Astrocyte of the hippocampus (primary cell): ENCODE measurements around the gene UBE3B.
"Not testable (repeated sequence)": the region's sequence is repeated elsewhere in the genome, so short reads cannot be mapped to it uniquely, and the experiment has no call there.

ENCODE experiments used
- DNase-seq: peaks from one replicate; pipeline ENCODE4 v3.0.0; 2011; ENCODE audit warnings: low read depth, low spot score

The UBE3B gene

DNA sequence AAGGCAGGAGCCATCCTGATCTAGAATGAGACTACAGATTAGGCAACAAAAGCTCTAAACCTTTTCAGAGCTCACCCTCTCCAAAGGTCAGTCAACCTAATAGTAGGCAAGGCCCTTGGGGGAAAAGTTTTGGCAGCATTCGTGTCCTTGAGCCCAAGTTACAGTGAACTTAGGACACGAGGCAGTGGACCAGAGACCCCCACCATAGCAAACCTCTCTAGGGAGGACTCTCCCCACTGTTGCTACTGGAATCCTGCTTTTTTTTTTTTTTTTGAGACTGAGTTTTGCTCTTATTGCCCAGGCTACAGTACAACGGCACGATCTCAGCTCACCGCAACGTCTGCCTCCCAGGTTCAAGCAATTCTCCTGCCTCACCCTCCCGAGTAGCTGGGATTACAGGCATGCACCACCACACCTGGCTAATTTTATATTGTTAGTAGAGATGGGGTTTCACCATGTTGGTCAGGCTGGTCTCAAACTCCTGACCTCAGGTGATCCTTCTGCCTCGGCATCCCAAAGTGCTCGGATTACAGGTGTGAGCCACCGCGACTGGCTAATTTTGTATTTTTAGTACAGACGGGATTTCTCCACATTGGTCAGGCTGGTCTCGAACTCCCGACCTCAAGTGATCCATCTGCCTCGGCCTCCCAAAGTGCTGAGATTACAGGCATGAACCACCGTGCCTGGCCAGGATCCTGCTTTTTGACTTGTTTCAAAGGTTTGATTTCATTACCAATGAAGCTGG, 3.7 kb upstream of the UBE3B start:
- not testable (repeated sequence) for DNase-seq

DNA sequence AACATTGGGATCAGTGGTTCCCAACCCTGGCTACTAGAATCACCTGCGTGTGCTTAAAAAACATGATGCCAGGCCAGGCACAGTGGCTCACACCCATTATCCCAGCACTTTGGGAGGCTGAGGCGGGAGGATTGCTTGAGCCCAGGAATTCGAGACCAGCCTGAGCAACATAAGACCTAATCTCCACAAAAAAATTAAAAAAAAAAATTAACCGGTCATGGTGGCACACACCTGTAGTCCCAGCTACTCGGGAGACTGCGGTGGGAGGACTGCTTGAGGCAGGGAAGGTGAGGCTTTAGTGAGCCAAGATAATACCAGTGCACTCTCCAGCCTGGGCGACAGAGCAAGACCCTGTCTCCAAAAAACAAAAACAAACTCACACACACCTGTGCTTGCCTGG, 2.3 kb upstream of the UBE3B start:
- no peak for DNase-seq

DNA sequence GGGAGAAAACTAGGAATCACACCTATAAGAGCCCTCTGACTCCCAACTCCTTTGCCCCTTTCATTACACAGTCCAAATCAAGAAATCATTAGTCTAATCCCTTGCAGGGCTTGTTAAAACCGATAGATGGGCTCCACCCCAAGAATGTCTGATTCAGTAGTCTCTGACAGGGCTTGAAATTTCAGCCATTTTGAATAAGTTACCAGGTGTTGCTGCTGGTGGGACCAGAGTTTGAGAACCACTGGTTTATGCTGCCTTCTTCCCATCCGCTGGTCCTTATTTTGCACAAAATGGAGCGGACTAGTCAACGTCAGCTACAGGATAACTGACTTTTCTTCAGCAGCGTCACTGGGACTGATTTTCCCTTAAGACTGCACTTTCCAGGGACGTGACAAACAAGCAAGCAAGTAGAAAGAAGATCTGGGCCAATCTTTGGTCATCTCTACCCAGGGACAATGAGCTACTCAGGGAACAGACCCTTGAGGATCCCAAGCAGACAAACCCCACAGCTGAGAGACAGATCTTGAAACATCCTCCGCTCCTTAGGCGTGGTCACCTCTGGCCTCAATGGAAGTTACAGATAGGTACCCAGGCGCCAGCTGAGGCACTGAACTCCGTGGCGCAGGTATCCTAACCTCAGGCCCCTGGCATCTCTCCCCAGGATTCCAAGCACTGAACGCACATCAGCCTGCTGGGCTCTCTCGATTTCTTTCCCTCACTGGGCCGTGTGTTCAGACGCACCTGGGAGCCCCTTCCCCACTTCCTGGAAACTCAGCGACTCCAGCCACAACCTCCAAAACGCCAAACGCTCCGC, 1.2 kb upstream of the UBE3B start:
- DNase-seq, result peak; percentile 49

DNA sequence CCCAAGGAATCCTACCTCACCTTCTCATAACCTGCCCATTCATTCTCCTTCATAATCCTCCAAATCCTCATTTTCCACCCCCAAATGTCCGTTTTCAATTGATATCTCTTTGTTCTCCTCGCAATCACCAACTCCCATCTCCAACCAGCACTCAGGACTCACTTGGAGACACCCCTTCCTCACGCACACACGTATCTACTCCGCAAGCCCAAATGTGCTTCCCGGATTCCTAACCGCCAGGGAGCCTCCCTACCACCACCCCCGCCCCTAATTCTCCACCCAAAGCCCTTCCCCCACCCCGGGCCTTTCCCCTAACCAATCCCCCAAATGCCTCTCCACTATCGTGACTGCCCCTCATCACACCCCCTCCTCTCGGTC, 638 bp upstream of the UBE3B start:
- DNase-seq, result no peak

DNA sequence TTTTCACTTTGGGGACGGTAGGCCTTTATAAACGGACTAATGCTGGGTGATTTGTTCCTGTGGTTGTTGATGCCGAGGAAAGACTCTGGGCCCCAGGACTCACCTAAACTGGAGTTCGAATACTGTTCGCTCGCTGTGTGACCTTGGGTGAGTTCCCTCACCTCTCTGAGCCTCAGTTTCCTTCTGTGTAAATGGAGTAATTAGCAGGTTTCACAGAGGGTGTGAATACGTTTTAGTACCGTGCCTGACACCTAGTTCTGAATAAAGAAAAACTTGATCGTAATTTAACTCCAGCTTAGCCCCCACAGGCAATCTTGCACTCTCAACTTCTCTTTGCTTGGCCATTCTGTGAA, 505 bp downstream of the UBE3B start:
- no peak for DNase-seq

DNA sequence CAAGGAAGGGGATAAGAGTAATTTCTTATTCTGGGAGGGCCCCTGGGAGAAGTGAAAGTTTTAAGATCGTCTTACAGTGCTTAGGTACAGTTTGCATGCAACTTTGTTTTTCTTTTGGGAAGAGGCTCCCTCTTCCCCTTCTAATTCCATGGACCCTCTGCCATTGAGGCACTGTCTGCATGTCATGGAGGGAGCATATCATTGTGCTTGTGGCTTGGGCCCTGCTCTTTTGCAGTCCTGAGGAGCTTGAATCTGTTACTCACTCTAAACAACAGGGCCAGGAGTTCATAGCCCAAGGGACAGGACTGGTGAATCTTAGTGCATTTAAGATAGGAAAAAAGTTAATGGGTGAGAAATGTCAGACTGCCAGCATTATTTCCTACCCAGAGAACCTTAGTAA, 2.3 kb downstream of the UBE3B start:
- no peak for DNase-seq

DNA sequence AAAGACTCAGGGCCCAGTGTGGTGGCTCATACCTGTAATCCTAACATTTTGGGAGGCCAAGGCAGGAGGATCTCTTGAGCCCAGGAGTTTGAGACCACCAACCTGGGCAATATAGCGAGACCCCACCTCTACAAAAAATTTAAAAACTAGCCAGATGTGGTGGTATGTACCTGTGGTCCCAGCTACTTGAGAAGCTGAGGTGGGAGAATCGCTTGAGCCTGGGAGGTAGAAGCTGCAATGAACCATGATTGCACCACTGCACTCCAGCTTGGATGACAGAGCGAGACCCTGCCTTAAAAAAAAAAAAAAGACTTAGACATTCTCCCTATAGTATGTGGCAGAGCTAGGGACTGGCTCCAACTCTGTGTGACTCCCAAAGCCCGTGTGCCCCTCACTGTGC, 2.9 kb downstream of the UBE3B start:
- DNase-seq, result no peak

DNA sequence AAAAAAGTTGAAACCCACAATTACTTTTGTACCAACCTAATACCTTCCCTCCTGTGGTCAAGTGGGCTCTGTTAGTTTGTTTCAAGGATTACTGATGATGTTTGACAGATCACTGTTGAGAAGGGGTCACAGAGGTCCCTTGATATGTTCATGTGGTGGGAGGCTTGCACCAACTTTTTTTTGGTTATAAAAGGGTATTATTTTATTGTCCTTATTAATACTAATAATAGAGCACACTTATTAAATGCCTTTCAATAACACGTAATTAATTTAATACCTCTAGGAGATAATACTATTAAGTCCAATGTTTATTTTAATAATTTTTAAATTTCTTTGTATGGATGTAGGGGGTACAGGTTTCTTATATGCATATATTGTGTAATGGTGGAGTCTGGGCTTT, 4.4 kb downstream of the UBE3B start:
- DNase-seq, result no peak

DNA sequence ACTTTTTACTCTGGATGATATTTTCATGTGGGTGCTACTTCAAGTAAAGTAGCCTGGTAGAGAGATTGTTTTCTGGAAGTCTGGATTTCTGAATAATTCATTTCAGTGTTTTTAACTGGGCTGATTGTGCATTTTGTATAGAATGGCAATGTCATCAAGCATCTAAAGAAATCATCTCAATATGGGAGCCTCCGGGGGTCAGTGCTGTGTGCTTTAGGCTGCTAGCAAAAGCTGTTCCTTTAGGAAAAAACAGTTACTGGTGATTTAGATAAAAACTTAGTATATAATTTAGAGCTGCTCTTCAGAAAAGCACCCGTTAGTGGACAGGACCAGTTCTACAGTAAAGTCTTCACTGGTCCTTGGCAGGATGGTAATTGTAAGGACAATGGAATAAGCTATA, 5.1 kb downstream of the UBE3B start:
- DNase-seq, result no peak

DNA sequence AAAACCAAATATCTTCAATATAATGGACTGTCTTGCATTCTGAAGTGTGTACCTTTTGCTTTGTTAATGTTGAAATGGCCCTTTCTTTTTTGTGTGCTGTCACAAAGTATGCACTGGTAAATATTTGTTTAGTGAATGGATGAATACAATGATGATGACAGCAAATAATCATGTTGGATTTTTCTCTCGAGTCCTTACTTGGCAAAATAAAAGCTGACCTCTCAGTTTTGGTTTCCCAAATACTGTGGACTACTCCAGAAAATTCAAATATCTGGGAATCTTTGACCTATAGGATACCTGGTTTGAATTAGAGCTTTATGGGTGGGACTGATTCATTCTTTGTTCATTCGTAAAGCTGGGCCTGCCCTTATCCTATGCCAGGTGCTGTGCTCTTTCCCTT, 5.5 kb downstream of the UBE3B start:
- DNase-seq, result no peak

DNA sequence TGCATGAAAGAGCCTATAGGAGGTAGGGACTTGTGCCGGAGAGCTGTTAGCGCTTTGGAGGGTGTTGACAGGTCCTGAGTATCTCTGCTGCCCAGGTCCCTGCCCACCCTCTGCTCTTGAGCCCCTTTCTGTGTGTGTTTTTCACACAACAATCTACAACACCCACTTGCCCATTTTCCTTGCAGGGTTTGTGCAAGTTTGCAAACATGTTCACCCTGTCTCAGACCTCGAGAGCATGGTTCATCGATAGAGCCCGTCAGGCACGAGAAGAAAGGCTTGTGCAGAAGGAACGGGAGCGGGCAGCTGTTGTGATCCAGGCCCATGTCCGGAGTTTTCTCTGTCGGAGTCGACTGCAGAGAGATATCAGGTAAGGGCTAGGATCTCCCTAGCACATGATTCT, 5.9 kb downstream of the UBE3B start:
- no peak for DNase-seq

DNA sequence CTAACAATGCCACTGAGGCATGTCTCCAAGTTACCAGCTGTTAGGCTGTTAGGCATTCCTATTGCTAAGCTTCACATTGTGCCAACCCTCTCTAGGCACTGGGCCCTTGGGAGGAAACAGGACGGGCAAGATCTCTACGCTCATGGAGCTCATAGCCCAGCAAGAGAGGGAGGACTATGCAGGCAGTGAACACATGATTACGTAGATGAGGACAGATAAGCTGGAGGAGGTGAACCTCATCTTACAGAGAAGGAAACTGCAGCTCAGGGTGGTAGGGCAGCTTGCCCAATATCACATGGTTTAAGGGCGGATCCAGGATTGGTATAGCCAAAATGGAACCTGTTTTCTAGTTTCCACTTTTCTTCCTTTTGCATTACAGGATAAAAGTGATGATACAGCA, 7.8 kb downstream of the UBE3B start:
- no peak for DNase-seq

DNA sequence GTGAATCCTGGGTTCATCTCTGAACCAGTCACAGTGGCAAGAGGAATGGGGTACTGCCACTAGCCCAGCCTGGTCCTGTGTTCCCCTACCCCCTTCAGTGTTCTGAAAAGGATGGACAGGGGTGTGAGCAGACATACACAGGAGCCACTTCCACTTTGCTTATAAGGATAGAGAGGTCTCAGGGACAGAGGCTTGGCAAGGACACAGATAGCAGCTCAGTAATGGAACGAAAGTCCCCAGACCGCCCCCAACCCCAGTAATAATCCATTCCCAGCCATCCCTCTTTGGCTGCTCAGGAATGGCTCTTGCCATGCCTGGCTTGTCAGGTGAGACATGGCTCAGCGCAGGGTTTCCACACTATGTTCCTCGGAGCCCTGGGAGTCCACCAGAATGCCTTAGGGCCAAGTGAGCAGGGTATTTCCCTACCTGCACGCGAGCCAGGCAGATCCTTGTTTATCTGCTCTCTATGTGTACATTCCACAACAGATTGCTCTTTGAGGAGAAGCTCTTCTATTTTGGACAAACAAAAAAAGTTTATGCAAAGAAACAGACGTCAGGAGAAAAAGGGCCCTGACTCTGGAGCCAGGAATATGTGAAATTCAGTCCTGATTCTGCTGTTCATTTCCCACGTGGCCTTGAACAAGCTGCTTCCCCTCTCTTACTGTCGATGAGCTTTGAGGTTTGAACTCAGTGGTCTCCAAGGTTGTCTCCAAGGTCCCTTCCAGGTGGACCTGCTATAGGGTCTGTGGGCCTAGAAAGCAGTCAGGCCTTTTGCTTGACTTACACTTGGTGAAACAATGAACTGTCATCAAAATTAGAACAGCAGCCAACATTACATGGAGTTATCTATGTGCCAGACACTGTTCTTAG, 10.0 kb downstream of the UBE3B start:
- DNase-seq, result no peak

DNA sequence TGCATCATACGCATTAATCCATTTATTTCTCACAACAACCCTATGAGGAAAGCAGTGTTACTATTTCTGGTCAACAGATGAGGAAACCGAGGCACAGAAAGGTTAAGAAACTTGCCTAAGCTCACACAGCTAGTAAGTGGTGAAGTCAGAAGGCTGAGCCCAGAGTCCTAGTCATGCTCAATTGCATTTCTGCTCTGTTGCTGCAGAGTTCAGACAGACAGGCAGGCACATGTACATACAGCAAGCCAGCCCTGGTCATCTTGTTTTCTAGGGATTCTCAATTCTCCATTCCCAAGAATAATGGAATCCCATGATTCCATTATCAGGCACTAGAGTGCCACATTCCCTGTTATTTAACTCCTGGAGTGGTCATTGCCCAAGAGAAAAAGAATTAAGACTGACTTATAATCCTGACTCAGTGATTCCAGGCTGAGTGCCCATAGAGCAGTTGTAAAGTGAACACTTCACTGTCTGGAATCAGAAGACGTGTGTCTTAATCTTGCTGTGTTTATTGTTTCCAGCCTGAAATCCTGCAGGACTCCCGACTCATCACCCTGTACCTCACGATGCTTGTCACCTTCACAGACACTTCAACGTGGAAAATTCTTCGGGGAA, 10.7 kb downstream of the UBE3B start:
- no peak for DNase-seq

DNA sequence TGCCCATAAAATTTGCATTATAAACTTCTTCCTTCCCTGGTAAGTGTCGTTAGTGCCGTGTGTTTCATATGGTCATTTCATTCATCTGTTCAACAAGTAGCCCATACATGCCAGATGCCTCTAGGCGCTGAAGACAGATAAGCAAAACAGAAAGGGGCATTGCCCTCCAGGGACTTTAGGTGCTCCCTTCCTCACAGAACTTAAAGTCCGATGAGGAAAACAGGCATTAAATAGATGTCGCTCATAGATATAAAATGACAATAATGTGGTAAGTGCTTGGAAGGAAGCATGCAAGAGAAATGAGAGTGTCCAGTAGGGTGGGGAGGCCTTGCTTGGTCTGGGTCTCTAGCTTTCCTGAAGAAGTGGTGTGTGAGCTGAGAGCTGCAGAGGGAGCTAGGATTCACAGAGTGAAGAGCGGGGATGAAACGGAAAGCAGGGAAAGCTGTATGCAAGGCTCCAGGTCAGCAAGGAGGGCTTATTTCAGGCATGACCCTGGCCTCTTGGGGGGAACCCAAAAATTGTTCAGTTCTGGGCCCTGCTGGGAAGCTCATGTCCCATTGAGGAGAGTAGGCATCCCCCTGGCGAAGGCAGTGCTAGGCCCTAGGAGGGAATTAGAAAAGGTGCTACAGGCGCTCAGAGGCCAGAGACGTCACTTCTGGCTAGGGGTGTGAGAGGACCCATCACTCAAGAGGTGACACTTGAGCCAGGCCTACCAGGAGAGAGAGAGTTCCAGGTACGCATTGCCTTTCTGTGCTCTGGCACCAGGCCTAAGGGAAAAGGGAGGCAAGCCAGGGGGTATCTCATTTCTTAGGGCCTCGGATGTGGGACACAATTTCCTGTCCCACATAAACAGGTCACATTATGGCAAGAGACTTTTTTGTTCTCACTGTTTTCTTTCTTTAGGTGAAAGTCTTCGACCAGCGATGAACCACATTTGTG, 11.9 kb downstream of the UBE3B start:
- no peak for DNase-seq

DNA sequence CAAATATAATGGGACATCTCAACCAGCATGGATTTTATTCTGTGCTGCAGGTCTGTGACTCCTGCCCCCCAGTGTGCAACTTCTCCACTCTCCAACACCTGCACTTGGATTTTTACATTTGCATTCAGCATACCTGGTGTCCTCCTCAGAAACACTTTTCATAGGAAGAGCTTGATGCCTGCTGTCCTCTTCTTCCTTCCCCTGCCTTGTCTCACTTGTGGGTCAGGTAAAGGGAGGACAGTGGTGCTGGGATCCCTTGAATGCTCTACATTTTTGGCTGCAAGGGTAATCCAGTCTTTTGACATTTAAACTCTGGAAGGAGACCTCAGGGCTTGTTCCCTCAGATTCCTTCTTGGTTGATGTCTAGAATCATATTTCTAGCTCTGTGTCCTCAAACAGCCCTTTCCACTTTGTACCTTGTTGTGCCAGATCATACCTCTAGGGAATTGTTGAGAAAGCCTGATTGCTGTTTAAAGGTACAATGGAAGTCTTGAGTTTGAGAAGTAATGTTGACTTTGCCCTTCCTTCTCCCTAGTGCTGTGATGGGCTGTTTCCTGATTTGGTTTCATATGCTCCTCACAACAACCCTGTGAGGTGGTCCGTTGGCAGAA, 12.6 kb downstream of the UBE3B start:
- DNase-seq, result no peak

DNA sequence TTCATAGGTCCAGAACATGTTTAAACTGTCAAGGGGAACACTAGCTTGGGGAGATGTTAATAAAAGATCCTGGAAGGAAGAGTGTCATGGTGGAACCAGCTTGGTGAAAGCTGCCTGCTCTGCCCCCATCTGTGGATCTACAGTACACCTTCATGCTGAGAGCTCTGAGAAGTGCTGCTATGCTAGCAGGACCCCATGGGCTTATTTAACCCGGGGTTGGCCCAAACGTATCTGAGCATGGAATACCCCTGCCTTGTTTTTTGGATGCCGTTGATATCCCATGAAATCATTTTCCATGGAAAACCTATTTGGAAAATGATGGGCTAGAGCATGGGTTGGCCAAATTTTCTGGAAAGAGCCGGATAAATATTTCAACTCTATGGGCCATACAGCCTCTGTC, 14.2 kb downstream of the UBE3B start:
- DNase-seq, result no peak

DNA sequence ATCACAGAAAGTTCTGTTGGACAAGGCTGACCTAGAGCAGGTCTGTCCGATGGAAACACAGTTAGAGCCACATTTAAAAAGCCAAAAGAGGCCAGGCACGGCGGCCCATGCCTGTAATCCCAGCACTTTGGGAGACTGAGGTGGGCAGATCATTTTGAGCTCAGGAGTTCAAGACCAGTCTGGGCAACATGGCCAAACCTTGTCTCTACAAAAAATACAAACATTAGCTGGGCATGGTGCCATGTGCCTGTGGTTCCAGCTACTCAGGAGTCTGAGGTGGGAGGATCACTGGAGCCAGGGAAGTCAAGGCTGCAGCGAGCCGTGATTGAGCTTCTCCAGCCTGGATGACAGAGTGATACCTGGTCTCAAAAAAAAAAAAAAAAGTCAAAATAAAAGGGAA, 14.9 kb downstream of the UBE3B start:
- DNase-seq, result peak; percentile 59

DNA sequence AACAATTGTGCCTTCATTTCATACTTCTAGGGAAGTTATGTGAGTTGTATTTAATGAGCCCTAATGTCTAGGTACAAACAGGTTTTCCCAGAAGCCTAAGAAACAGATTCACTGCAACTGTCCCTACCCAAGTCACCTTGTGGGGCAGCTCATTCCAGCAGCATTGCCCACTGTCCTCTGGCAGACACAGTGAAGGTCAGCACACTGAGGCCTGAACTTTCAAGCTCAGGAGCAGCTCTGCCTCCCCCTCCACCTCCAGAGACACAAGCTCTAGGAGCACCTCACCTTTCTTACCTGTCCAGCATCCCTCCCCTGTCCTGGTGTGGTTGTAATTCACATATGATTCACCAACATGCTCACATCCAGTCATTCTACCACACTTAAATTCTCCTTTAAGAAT, 15.7 kb downstream of the UBE3B start:
- DNase-seq, result no peak

DNA sequence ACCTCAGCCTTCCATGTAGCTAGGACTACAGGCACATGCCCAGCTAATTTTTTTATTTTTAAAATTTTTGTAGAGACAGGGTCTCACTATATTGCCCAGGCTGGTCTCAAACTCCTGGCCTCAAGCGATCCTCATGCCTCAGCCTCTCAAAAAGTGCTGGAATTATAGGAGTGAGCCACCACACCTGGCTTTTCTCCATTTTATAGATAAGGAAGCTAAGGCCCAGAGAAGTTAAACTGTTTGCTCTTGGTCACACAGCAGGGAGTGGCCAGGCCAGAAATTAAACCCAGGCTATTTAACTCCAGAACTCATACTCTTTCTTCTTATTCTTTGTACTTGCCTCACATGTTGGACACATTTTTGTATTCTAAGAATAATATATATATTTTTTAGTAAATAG, 16.5 kb downstream of the UBE3B start:
- no peak for DNase-seq
